CD4-positive, alpha-beta T cell (primary cell): Measurements from ENCODE around the gene CARD6. TPM values are rescaled to one million over a fixed set of nuclear protein-coding genes. Genes with fewer than 3 reads are reported as not detected.
"Not testable (repeated sequence)": the region's sequence is repeated elsewhere in the genome, so short reads cannot be mapped to it uniquely, and the experiment has no call there.

Experiments
- ATAC-seq: fragments of 200-7000 bp; cut with Tn5 transposase; one replicate; pipeline ENCODE4 v1.10.0; 2022; ENCODE audit warnings: mild to moderate bottlenecking; ENCODE audit not compliant: poor library complexity
- CTCF ChIA-PET: fragments of 350-600 bp; sonication (Branson Sonifier 250); formaldehyde crosslinking; loops from one replicate; lab custom pipeline; 2021; ENCODE audit warnings: antibody characterized with exemption, inconsistent platforms; lab: Charles Lee
- POLR2A ChIA-PET: fragments of 350-600 bp; sonication (Branson Sonifier 250); formaldehyde crosslinking; loops from one replicate; lab custom pipeline; 2021; ENCODE audit warnings: antibody characterized with exemption, inconsistent platforms; lab: Charles Lee
- DNase-seq, 14 experiments: peaks; one replicate each; pipeline ENCODE4 v3.0.0-alpha.2; 2013 to 2020; ENCODE audit warnings: mixed read lengths in 2 of 14
- H3K27ac ChIP-seq, 2 donors: one replicate each; pipeline versions ENCODE4 v1.5.1 to v1.7.0; 2013; ENCODE audit warnings: low read length in 2 of 2, low read depth in 1 of 2, mild to moderate bottlenecking in 1 of 2
- H3K27me3 ChIP-seq, 2 experiments: 1 replicate in 1 of 2; 2 replicates in 1 of 2; pipeline versions ENCODE4 v1.6.1 to v1.7.0; 2013; ENCODE audit warnings: low read length in 2 of 2, control low read depth in 1 of 2, mild to moderate bottlenecking in 1 of 2, moderate library complexity in 1 of 2; ENCODE audit not compliant: insufficient read depth in 2 of 2, control insufficient read depth in 1 of 2
- H3K36me3 ChIP-seq: one replicate; pipeline ENCODE4 v1.6.1; 2013; ENCODE audit warnings: low read length, control low read depth; ENCODE audit not compliant: insufficient read depth
- H3K4me1 ChIP-seq: one replicate; pipeline ENCODE4 v1.6.1; 2013; ENCODE audit warnings: low read length, control low read depth; ENCODE audit not compliant: insufficient read depth
- H3K4me3 ChIP-seq: one replicate; pipeline ENCODE4 v1.5.1; 2013; ENCODE audit warnings: mild to moderate bottlenecking, low read length, moderate library complexity
- H3K9me3 ChIP-seq, 2 experiments: 1 replicate in 1 of 2; 2 replicates in 1 of 2; pipeline versions ENCODE4 v1.6.1 to v1.7.0; 2013; ENCODE audit warnings: low read length in 2 of 2, mild to moderate bottlenecking in 2 of 2, control low read depth in 1 of 2, moderate library complexity in 1 of 2; ENCODE audit not compliant: control insufficient read depth in 1 of 2, insufficient read depth in 1 of 2
- H3K27ac Mint-ChIP-seq: one replicate; pipeline ENCODE4 v1.8.0; 2020; ENCODE audit warnings: mixed read lengths
- H3K27me3 Mint-ChIP-seq: one replicate; pipeline ENCODE4 v1.8.0; 2021; ENCODE audit warnings: mixed read lengths
- H3K36me3 Mint-ChIP-seq: one replicate; pipeline ENCODE4 v1.8.0; 2021; ENCODE audit warnings: low read depth, mixed read lengths
- H3K4me1 Mint-ChIP-seq: one replicate; pipeline ENCODE4 v1.8.0; 2021; ENCODE audit warnings: low read depth, mixed read lengths
- H3K4me3 Mint-ChIP-seq: one replicate; pipeline ENCODE4 v1.8.0; 2020; ENCODE audit warnings: mild to moderate bottlenecking, mixed read lengths
- H3K9me3 Mint-ChIP-seq: one replicate; pipeline ENCODE4 v1.8.0; 2020; ENCODE audit warnings: mixed read lengths
- intact Hi-C, 2 experiments: fragments of 100-400 bp; cut with DNase I in 1 of 2; cut with micrococcal nuclease in 1 of 2; formaldehyde crosslinking; loops; one replicate each; pipeline versions ENCODE4 v1.15.1 to v1.9.0; 2023 to 2025; cut with DNase I, micrococcal nuclease
- total RNA-seq, 174 experiments: library from RNA in 2 of 174; stranded (reverse) in 2 of 174; gene quantifications; one replicate each; pipeline ENCODE4 v1.2.3 and lab custom pipeline; 2021 to 2026
- TF ChIP-seq, protein P1 (sequence below): fragments of 200-600 bp; IDR thresholded peaks from one replicate; pipeline ENCODE4 v1.8.0; 2022; ENCODE audit warnings: antibody characterized with exemption, mild to moderate bottlenecking

Gene CARD6
- total RNA-seq, 2 experiments from 2014 or later = 0.16 to 0.53 TPM

DNA sequence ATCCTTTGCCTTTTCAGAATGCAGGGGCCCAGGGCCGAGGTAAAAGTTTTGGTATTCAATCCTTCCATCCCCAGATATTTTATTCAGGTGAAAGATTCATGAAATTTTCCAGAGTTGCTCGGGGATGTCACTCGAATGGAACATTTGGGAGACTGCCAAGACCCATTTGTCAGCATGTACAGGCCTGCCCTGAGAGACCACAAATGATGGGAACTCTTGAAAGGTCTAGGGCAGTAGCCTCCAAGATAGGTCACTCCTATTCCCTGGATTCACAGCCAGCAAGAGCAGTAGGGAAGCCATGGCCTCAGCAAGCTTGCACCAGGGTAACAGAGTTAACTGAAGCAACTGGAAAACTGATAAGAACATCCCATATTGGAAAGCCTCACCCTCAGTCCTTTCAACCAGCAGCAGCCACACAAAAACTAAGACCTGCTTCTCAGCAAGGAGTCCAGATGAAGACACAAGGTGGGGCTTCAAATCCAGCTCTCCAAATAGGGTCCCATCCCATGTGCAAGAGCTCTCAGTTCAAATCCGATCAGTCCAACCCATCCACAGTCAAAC is 12.5 kb downstream of the CARD6 start:
- no peak overlapping the region for H3K4me3 Mint-ChIP-seq
- DNase-seq = no peak
- H3K27ac Mint-ChIP-seq = no peak overlapping the region
- POLR2A ChIA-PET = no interaction called here
- H3K27ac ChIP-seq = no peak overlapping the region
- H3K4me1 ChIP-seq = no peaks in the 10 kb centered on the region
- H3K4me1 Mint-ChIP-seq = no peaks in the 10 kb centered on the region
- peaks cover 9% of the 10 kb centered on the region for H3K36me3 ChIP-seq
- peaks cover 10% of the 10 kb centered on the region for H3K36me3 Mint-ChIP-seq
- no peaks in the 10 kb centered on the region for H3K9me3 ChIP-seq
- intact Hi-C loops = no loop called here
- H3K9me3 Mint-ChIP-seq = no peaks in the 10 kb centered on the region
- H3K27me3 ChIP-seq = no peaks in the 10 kb centered on the region
- no peak overlapping the region for H3K4me3 ChIP-seq
- CTCF ChIA-PET = no interaction called here
- H3K27me3 Mint-ChIP-seq = no peaks in the 10 kb centered on the region
- TF ChIP-seq, protein P1, sequence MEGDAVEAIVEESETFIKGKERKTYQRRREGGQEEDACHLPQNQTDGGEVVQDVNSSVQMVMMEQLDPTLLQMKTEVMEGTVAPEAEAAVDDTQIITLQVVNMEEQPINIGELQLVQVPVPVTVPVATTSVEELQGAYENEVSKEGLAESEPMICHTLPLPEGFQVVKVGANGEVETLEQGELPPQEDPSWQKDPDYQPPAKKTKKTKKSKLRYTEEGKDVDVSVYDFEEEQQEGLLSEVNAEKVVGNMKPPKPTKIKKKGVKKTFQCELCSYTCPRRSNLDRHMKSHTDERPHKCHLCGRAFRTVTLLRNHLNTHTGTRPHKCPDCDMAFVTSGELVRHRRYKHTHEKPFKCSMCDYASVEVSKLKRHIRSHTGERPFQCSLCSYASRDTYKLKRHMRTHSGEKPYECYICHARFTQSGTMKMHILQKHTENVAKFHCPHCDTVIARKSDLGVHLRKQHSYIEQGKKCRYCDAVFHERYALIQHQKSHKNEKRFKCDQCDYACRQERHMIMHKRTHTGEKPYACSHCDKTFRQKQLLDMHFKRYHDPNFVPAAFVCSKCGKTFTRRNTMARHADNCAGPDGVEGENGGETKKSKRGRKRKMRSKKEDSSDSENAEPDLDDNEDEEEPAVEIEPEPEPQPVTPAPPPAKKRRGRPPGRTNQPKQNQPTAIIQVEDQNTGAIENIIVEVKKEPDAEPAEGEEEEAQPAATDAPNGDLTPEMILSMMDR = no peak
- no peak for ATAC-seq

DNA sequence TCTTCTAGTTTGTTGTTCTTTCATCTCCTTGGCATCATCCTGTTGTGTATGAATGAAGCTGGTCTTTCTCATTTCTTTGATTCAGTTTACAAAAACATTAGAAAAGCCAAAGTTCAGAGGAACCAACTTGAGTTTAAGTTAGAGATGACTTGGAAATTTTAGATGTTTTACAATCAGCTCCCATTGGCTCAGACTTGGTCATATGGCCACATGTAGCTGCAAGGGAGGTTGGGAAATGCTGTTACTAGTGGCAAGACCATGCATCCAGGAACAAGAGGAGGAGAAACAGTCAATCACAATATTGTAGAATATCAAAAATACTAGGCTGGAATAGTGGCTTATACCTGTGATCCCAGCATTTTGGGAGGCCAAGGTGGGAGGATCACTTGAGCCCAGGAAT is 19.5 kb downstream of the CARD6 start:
- intact Hi-C loops = no loop called here
- no peaks in the 10 kb centered on the region for H3K9me3 ChIP-seq
- Mint-ChIP-seq H3K27me3 (no peaks in the 10 kb centered on the region), H3K36me3 (peaks cover 6% of the 10 kb centered on the region), H3K4me1 (no peaks in the 10 kb centered on the region), H3K4me3 (no peak overlapping the region), H3K27ac (no peak overlapping the region), H3K9me3 (peaks cover 9% of the 10 kb centered on the region)
- TF ChIP-seq, protein P1 = no peak
- DNase-seq (no peak), ATAC-seq (no peak)
- CTCF ChIA-PET = no interaction called here
- H3K27ac ChIP-seq = no peak overlapping the region
- H3K4me1 ChIP-seq = no peaks in the 10 kb centered on the region
- H3K27me3 ChIP-seq = no peaks in the 10 kb centered on the region
- H3K4me3 ChIP-seq = no peak overlapping the region
- POLR2A ChIA-PET = no interaction called here
- H3K36me3 ChIP-seq = no peaks in the 10 kb centered on the region

DNA sequence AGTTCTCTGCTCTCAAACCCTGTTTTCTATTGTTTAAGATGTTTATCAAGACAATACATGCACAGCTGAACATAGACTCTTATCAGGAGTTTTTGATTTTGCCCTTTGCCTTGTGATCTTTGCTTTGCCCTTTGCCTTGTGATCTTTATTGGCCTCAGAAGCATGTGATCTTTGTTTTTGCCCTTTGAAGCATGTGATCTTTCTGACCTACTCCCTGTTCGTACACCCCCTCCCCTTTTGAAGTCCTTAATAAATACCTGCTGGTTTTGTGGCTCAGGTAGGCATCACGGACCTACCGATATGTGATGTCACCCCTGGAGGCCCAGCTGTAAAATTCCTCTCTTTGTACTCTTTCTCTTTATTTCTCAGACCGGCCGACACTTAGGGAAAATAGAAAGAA is 23.8 kb downstream of the CARD6 start:
- H3K9me3 Mint-ChIP-seq, CTCF ChIA-PET, POLR2A ChIA-PET, DNase-seq, H3K4me3 ChIP-seq, H3K4me1 Mint-ChIP-seq, intact Hi-C loops, H3K36me3 ChIP-seq, H3K27me3 Mint-ChIP-seq, H3K27ac ChIP-seq, H3K27me3 ChIP-seq, ATAC-seq, H3K4me1 ChIP-seq, H3K9me3 ChIP-seq, H3K27ac Mint-ChIP-seq, H3K36me3 Mint-ChIP-seq, H3K4me3 Mint-ChIP-seq: not testable (repeated sequence)

DNA sequence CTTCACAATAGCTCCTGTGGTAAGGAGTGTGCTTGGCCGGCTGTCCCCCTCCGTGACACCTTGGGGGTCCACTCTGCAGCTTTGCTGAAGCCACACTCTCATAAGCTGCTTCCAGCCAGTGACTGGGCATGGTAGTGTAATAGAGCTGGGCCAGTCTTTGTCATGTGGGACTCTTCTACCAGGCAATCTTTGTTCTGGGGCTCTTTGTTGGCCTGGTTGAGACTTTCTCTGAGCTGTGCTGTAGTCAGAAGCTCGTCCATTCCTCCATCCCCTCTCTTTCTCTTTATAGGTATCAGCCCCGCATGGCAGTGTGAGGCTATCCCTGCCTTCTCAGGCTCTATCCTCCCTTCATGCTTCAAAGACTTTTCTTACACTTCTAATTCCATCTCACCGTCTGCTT is 25.7 kb downstream of the CARD6 start:
- no peak overlapping the region for H3K4me3 Mint-ChIP-seq
- peaks cover 6% of the 10 kb centered on the region for H3K9me3 Mint-ChIP-seq
- ChIA-PET POLR2A (no interaction called here), CTCF (no interaction called here)
- no peak overlapping the region for H3K27ac Mint-ChIP-seq
- H3K36me3 ChIP-seq = no peaks in the 10 kb centered on the region
- ATAC-seq (no peak), DNase-seq (no peak)
- no peak overlapping the region for H3K4me3 ChIP-seq
- H3K27me3 Mint-ChIP-seq = peaks cover 1% of the 10 kb centered on the region
- H3K27me3 ChIP-seq = no peaks in the 10 kb centered on the region
- H3K4me1 ChIP-seq = no peaks in the 10 kb centered on the region
- no peak overlapping the region for H3K27ac ChIP-seq
- TF ChIP-seq, protein P1 = no peak
- no peaks in the 10 kb centered on the region for H3K9me3 ChIP-seq
- no peaks in the 10 kb centered on the region for H3K4me1 Mint-ChIP-seq
- H3K36me3 Mint-ChIP-seq = peaks cover 6% of the 10 kb centered on the region
- intact Hi-C loops = no loop called here
